CD4-positive, alpha-beta T cell (primary cell): ENCODE results near the gene KIF25. TPM values are rescaled to one million over a fixed set of nuclear protein-coding genes. Genes with fewer than 3 reads are reported as not detected.

ENCODE experiments used
- ATAC-seq: fragments of 200-7000 bp; cut with Tn5 transposase; one replicate; pipeline ENCODE4 v1.10.0; 2022; ENCODE audit warnings: mild to moderate bottlenecking; ENCODE audit not compliant: poor library complexity
- CTCF ChIA-PET: fragments of 350-600 bp; sonication (Branson Sonifier 250); formaldehyde crosslinking; loops from one replicate; lab custom pipeline; 2021; ENCODE audit warnings: antibody characterized with exemption, inconsistent platforms; lab: Charles Lee
- POLR2A ChIA-PET: fragments of 350-600 bp; sonication (Branson Sonifier 250); formaldehyde crosslinking; loops from one replicate; lab custom pipeline; 2021; ENCODE audit warnings: antibody characterized with exemption, inconsistent platforms; lab: Charles Lee
- DNase-seq, 14 experiments: peaks; one replicate each; pipeline ENCODE4 v3.0.0-alpha.2; 2013 to 2020; ENCODE audit warnings: mixed read lengths in 2 of 14
- H3K27ac ChIP-seq, 2 donors: one replicate each; pipeline versions ENCODE4 v1.5.1 to v1.7.0; 2013; ENCODE audit warnings: low read length in 2 of 2, low read depth in 1 of 2, mild to moderate bottlenecking in 1 of 2
- H3K27me3 ChIP-seq, 2 experiments: 1 replicate in 1 of 2; 2 replicates in 1 of 2; pipeline versions ENCODE4 v1.6.1 to v1.7.0; 2013; ENCODE audit warnings: low read length in 2 of 2, control low read depth in 1 of 2, mild to moderate bottlenecking in 1 of 2, moderate library complexity in 1 of 2; ENCODE audit not compliant: insufficient read depth in 2 of 2, control insufficient read depth in 1 of 2
- H3K36me3 ChIP-seq: one replicate; pipeline ENCODE4 v1.6.1; 2013; ENCODE audit warnings: low read length, control low read depth; ENCODE audit not compliant: insufficient read depth
- H3K4me1 ChIP-seq: one replicate; pipeline ENCODE4 v1.6.1; 2013; ENCODE audit warnings: low read length, control low read depth; ENCODE audit not compliant: insufficient read depth
- H3K4me3 ChIP-seq: one replicate; pipeline ENCODE4 v1.5.1; 2013; ENCODE audit warnings: mild to moderate bottlenecking, low read length, moderate library complexity
- H3K9me3 ChIP-seq, 2 experiments: 1 replicate in 1 of 2; 2 replicates in 1 of 2; pipeline versions ENCODE4 v1.6.1 to v1.7.0; 2013; ENCODE audit warnings: low read length in 2 of 2, mild to moderate bottlenecking in 2 of 2, control low read depth in 1 of 2, moderate library complexity in 1 of 2; ENCODE audit not compliant: control insufficient read depth in 1 of 2, insufficient read depth in 1 of 2
- H3K27ac Mint-ChIP-seq: one replicate; pipeline ENCODE4 v1.8.0; 2020; ENCODE audit warnings: mixed read lengths
- H3K27me3 Mint-ChIP-seq: one replicate; pipeline ENCODE4 v1.8.0; 2021; ENCODE audit warnings: mixed read lengths
- H3K36me3 Mint-ChIP-seq: one replicate; pipeline ENCODE4 v1.8.0; 2021; ENCODE audit warnings: low read depth, mixed read lengths
- H3K4me1 Mint-ChIP-seq: one replicate; pipeline ENCODE4 v1.8.0; 2021; ENCODE audit warnings: low read depth, mixed read lengths
- H3K4me3 Mint-ChIP-seq: one replicate; pipeline ENCODE4 v1.8.0; 2020; ENCODE audit warnings: mild to moderate bottlenecking, mixed read lengths
- H3K9me3 Mint-ChIP-seq: one replicate; pipeline ENCODE4 v1.8.0; 2020; ENCODE audit warnings: mixed read lengths
- intact Hi-C, 2 experiments: fragments of 100-400 bp; cut with DNase I in 1 of 2; cut with micrococcal nuclease in 1 of 2; formaldehyde crosslinking; loops; one replicate each; pipeline versions ENCODE4 v1.15.1 to v1.9.0; 2023 to 2025; cut with DNase I, micrococcal nuclease
- total RNA-seq, 174 experiments: library from RNA in 2 of 174; stranded (reverse) in 2 of 174; gene quantifications; one replicate each; pipeline ENCODE4 v1.2.3 and lab custom pipeline; 2021 to 2026
- TF ChIP-seq, protein P1 (sequence below): fragments of 200-600 bp; IDR thresholded peaks from one replicate; pipeline ENCODE4 v1.8.0; 2022; ENCODE audit warnings: antibody characterized with exemption, mild to moderate bottlenecking

The KIF25 gene
- total RNA-seq, 2 experiments from 2014 or later: not detected

DNA sequence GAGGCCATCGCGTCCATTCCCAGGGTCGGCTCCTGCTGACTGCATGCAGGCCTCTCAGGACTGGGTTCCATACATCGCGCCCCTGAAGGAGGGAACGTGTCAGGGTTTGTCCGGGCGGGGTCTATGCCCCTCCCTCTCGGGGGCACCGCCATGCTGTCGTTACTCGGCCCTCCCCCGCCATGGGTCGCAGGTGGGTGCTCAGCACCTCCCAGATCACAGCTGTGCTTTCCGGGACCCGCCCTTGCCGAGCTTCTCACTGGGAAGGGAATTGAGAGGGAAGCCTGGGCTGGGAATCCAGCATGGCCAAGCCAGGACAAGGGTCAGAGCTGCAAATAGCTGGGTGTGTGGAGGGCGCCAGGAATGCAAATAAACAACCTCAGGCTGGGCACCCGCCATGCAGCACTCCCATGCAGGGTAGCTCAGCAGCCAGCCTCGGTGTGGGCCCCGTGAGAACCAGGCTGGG lies 81.5 kb downstream of the KIF25 start, which contains the start of gene FRMD1:
Gene FRMD1, minus strand, starts transcription at position 270 of the 463 bp plus-strand sequence. Its CDS starts 118 bp downstream, at position 152.
- no peak within 1 kb of the TSS for H3K27ac ChIP-seq
- TF ChIP-seq, protein P1, sequence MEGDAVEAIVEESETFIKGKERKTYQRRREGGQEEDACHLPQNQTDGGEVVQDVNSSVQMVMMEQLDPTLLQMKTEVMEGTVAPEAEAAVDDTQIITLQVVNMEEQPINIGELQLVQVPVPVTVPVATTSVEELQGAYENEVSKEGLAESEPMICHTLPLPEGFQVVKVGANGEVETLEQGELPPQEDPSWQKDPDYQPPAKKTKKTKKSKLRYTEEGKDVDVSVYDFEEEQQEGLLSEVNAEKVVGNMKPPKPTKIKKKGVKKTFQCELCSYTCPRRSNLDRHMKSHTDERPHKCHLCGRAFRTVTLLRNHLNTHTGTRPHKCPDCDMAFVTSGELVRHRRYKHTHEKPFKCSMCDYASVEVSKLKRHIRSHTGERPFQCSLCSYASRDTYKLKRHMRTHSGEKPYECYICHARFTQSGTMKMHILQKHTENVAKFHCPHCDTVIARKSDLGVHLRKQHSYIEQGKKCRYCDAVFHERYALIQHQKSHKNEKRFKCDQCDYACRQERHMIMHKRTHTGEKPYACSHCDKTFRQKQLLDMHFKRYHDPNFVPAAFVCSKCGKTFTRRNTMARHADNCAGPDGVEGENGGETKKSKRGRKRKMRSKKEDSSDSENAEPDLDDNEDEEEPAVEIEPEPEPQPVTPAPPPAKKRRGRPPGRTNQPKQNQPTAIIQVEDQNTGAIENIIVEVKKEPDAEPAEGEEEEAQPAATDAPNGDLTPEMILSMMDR: no peak
- CTCF ChIA-PET: no interaction called here
- Mint-ChIP-seq H3K27ac (no peak within 1 kb of the TSS), H3K36me3 (no peaks in the 10 kb centered on the region), H3K27me3 (peaks cover 4% of the 10 kb centered on the region), H3K9me3 (no peaks in the 10 kb centered on the region), H3K4me1 (no peaks in the 10 kb centered on the region), H3K4me3 (no peak within 1 kb of the TSS)
- H3K27me3 ChIP-seq: no peaks in the 10 kb centered on the region
- ATAC-seq (no peak), DNase-seq (no peak)
- peaks cover 0 to 22% of the 10 kb centered on the region in 2 experiments for H3K9me3 ChIP-seq
- intact Hi-C loops: no loop called here
- POLR2A ChIA-PET: no interaction called here
- no peaks in the 10 kb centered on the region for H3K4me1 ChIP-seq
- no peaks in the 10 kb centered on the region for H3K36me3 ChIP-seq
- H3K4me3 ChIP-seq: no peak within 1 kb of the TSS

DNA sequence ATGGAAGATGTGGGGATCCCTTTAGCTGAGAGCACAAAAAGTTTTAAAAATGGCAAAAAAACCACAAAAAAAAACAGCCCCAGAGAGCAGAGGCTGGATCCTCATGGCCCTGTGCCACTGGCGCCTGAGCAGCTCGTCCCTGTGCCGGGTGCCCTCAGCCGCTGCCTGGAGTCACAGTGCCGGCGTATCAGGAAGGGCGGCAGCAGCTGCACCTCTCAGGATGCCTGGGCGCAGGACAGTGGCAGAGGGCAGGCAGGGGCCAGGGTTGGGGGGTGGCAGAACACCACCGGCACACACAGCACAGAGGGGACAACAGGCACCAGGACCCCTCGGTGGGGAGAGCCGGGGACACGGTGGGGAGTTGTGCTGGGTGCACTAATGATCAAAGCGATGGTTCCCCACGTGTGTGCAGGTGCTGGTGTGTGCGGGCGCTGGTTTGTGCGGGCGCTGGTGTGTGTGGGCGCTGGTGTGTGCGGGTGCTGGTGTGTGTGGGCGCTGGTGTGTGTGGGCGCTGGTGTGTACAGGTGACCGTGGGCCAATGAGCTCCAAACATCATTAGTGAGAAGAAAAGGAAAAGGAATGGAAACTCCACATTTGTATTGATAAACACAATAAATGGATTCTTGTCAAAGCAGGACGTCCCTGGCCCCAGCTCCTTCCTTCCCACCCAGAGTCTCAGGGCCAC lies 83.1 kb downstream of the KIF25 start:
- TF ChIP-seq, protein P1: no peak
- H3K4me1 Mint-ChIP-seq: no peaks in the 10 kb centered on the region
- no peak overlapping the region for H3K4me3 Mint-ChIP-seq
- Histone ChIP-seq H3K4me3 (no peak overlapping the region), H3K27me3 (no peaks in the 10 kb centered on the region), H3K27ac (no peak overlapping the region), H3K36me3 (no peaks in the 10 kb centered on the region), H3K9me3 (peaks cover 0 to 17% of the 10 kb centered on the region in 2 experiments), H3K4me1 (no peaks in the 10 kb centered on the region)
- peaks cover 4% of the 10 kb centered on the region for H3K27me3 Mint-ChIP-seq
- ChIA-PET CTCF (no interaction called here), POLR2A (no interaction called here)
- intact Hi-C loops: no loop called here
- ATAC-seq (no peak), DNase-seq (no peak)
- no peaks in the 10 kb centered on the region for H3K9me3 Mint-ChIP-seq
- no peak overlapping the region for H3K27ac Mint-ChIP-seq
- no peaks in the 10 kb centered on the region for H3K36me3 Mint-ChIP-seq

DNA sequence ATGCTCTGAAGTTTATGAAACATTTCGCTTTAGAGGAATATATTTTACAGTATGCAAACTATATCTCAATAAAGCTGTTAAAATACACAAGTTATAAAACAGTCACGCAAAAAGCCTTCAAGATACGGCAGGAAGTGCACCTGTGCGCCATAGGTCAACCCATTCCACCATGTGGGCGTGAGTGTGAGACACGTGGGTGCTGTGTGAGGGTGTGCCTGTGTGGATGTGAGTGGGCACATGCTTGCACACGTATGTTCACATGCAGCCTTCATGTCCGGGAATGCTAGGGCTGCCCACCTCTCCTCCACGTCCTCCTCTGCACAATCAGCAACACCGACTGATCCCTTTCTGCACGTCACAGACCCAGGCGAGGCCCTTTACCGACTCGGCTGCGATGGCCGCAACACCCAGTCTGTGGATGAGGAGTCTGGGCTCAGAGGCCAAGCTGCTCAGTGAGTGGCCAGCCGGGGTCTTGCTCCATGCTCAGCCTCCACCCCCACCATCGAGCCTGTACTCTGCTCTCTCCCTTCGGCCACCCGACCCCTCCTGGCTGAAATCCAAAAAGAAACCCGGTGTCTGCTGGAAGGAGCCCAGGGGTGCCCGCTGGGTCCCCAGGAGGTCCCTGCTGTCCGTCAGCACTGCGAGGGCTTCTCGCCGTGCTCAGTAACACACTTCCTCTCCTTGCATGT lies 84.5 kb downstream of the KIF25 start:
- POLR2A ChIA-PET: no interaction called here
- Mint-ChIP-seq H3K27me3 (peaks cover 4% of the 10 kb centered on the region), H3K27ac (no peak overlapping the region), H3K4me3 (no peak overlapping the region), H3K9me3 (no peaks in the 10 kb centered on the region), H3K4me1 (no peaks in the 10 kb centered on the region), H3K36me3 (no peaks in the 10 kb centered on the region)
- ATAC-seq (no peak), DNase-seq (no peak)
- CTCF ChIA-PET: no interaction called here
- no peak overlapping the region for H3K27ac ChIP-seq
- H3K36me3 ChIP-seq: no peaks in the 10 kb centered on the region
- peaks cover 0 to 18% of the 10 kb centered on the region in 2 experiments for H3K9me3 ChIP-seq
- H3K4me1 ChIP-seq: no peaks in the 10 kb centered on the region
- intact Hi-C loops: no loop called here
- no peak overlapping the region for H3K4me3 ChIP-seq
- H3K27me3 ChIP-seq: no peaks in the 10 kb centered on the region
- TF ChIP-seq, protein P1: no peak
